Cardiac muscle cell (in vitro differentiated cells and primary cell): ENCODE measurements around the gene TTC1. TPM values are rescaled to one million over a fixed set of nuclear protein-coding genes. Genes with fewer than 3 reads are reported as not detected.

Experiments used
- DNase-seq, 2 donors: peaks; one replicate each; pipeline versions ENCODE4 v3.0.0 to v3.0.0-alpha.2; 2010 to 2017; ENCODE audit warnings: low read depth in 1 of 2, low spot score in 1 of 2
- H3K27ac ChIP-seq: fragments of 200-600 bp; sonication (generic); 2 replicates; pipeline ENCODE4 v1.5.1; 2016
- H3K27me3 ChIP-seq: fragments of 200-600 bp; sonication (generic); 2 replicates; pipeline ENCODE4 v1.6.0; 2016; ENCODE audit warnings: control low read depth
- H3K36me3 ChIP-seq: fragments of 200-600 bp; sonication (generic); 2 replicates; pipeline ENCODE4 v1.5.1; 2016; ENCODE audit warnings: control low read depth
- H3K4me1 ChIP-seq: fragments of 200-600 bp; sonication (generic); 2 replicates; pipeline ENCODE4 v1.8.1; 2017; ENCODE audit warnings: low read depth, mild to moderate bottlenecking, mixed run types
- H3K4me3 ChIP-seq: fragments of 200-600 bp; sonication (generic); 2 replicates; pipeline ENCODE4 v1.5.1; 2016; ENCODE audit warnings: mild to moderate bottlenecking
- H3K9me3 ChIP-seq: fragments of 200-600 bp; sonication (generic); 2 replicates; pipeline ENCODE4 v1.5.1; 2017; ENCODE audit warnings: low read depth, mild to moderate bottlenecking, control low read depth
- polyA plus RNA-seq: library from polyadenylated mRNA; unstranded; fragments of >200 nt; fragmentation: Nextera tagmentation; extraction: Ambion mirVana; gene quantifications from 2 replicates; pipeline ENCODE4 v1.2.1, GENCODE V29; 2016
- total RNA-seq: library from RNA; depleted of rRNA; stranded (reverse); fragments of >200 nt; gene quantifications from 2 replicates; pipeline ENCODE4 v1.2.3, GENCODE V29; 2016
- TF ChIP-seq, protein P1 (sequence below): IDR thresholded peaks from 2 replicates; pipeline ENCODE4 v1.5.1; 2012; ENCODE audit warnings: low read depth, mild to moderate bottlenecking, low read length

TTC1 gene
- total and polyA plus RNA-seq, 2 experiments from 2014 or later = 28.1 to 54.6 TPM

DNA sequence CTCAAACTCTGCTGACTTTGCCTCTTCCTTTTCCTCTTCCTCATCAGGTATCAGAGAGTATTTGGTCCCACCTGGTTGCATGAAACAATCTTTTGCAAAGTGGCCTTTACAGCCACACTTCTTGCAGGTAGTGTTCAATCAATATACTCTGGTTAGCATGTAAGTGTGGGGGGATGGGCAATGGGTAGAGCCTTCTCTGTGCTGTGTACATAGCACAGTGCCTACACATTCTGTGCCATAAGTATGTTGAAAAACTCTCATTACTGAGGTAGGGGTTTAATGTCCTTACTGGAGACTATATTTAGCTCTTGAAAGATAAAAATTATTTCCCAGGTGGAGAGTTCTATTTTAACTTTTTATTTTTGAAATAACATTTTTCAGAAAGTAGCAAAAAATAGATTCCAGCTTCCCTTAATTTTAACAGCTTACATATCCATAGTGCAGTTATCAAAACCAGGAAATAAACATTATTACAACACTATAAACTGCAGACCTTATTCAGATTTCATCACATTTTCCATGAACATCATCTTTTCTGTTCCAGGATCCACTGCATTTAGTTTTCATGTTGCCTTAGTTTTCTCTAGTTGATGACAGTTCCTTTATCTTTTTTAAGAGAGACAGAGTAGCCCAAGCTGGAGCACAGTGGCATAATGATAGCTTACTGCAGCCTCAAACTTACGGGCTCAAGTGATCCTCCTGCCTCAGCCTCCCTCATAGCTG, 15.1 kb downstream of the TTC1 start:
- Histone ChIP-seq H3K9me3 (no peaks in the 10 kb centered on the region), H3K4me1 (no peaks in the 10 kb centered on the region), H3K27me3 (no peaks in the 10 kb centered on the region), H3K4me3 (no peak overlapping the region), H3K27ac (no peak overlapping the region), H3K36me3 (no peaks in the 10 kb centered on the region)
- TF ChIP-seq, protein P1, sequence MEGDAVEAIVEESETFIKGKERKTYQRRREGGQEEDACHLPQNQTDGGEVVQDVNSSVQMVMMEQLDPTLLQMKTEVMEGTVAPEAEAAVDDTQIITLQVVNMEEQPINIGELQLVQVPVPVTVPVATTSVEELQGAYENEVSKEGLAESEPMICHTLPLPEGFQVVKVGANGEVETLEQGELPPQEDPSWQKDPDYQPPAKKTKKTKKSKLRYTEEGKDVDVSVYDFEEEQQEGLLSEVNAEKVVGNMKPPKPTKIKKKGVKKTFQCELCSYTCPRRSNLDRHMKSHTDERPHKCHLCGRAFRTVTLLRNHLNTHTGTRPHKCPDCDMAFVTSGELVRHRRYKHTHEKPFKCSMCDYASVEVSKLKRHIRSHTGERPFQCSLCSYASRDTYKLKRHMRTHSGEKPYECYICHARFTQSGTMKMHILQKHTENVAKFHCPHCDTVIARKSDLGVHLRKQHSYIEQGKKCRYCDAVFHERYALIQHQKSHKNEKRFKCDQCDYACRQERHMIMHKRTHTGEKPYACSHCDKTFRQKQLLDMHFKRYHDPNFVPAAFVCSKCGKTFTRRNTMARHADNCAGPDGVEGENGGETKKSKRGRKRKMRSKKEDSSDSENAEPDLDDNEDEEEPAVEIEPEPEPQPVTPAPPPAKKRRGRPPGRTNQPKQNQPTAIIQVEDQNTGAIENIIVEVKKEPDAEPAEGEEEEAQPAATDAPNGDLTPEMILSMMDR = no peak
- peak; percentile 1 to 52 for DNase-seq

GRCh38 chr5:160029004-160029403, 20.1 kb downstream of the TTC1 start:
- DNase-seq = no peak
- Histone ChIP-seq H3K27ac (no peak overlapping the region), H3K4me3 (no peak overlapping the region), H3K9me3 (no peaks in the 10 kb centered on the region), H3K36me3 (no peaks in the 10 kb centered on the region), H3K27me3 (no peaks in the 10 kb centered on the region), H3K4me1 (peaks cover 8% of the 10 kb centered on the region)
- TF ChIP-seq, protein P1 = no peak

GRCh38 chr5:160029540-160030139, 20.7 kb downstream of the TTC1 start:
- H3K36me3 ChIP-seq = no peaks in the 10 kb centered on the region
- DNase-seq = no peak
- no peak overlapping the region for H3K4me3 ChIP-seq
- H3K9me3 ChIP-seq = no peaks in the 10 kb centered on the region
- no peak overlapping the region for H3K27ac ChIP-seq
- H3K4me1 ChIP-seq = peaks cover 8% of the 10 kb centered on the region
- TF ChIP-seq, protein P1 = no peak
- no peaks in the 10 kb centered on the region for H3K27me3 ChIP-seq

DNA sequence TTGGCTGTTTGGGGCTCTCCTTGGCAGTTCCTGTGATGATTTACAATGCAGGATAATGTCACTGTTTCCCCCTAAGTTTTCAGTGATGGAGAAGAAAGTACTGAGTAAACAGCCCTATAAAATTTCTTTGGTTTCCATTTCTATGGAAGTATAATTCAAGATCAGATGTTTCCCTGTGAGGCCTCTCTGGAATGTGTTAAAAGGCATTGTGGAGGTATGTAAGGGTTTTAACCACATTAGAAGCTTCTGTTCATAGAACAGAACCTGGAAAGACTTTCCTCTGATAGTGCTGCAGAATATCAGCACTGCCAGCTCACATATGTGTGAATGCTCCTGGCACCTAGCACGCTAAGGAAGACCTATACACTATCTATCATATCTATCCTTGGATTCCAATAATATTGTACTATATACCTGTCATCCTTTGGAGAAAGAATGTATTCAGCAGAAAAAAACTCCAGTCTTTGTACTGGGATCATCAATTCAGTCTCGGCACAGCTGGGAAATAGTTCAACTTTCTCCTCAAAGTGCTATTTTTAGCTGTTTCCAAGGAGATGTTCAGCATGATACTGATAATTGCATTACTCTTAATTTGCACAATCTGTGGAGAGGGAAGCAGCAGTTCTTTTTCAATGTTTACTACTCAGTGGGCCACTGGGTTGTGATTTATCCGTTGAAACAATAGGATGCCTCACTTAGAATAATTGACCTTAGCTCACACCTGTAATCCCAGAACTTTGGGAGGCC, 21.9 kb downstream of the TTC1 start:
- Histone ChIP-seq H3K27ac (peak overlapping the region; percentile 69), H3K9me3 (no peaks in the 10 kb centered on the region)
- DNase-seq = peak; percentile 6 to 66

DNA sequence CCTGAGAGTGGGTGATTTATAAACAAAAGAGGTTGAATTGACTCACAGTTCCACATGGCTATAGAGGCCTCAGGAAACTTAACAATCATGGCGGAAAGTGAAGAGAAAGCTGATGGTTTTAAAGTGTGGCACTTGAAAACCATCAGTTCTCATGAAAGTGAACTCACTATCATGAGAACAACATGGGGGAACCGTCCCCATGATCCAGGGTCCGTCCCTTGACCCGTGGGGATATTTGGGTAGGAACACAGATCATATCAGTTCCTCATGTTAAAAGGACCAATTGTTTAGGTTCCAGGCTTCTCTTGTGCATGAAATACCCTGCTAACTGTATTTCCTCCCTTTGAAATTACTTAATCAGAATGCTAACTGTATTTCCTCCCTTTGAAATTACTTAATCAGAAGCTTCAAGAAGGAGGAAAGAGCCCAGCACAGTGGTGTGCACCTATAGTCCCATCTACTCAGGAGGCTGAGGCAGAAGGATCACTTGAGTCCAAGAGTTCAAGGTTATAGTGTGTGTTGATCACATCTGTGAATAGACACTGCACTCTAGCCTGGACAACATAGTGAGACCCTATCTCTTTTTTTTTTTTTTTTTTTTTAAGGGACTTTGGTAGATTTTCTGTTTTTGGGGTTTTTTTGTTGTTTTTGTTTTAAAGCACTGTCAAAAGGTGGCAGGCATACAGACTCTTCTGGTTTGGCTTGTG, 24.8 kb downstream of the TTC1 start:
- Histone ChIP-seq H3K9me3 (no peaks in the 10 kb centered on the region), H3K27me3 (no peaks in the 10 kb centered on the region), H3K36me3 (peaks cover 10% of the 10 kb centered on the region), H3K4me1 (peaks cover 8% of the 10 kb centered on the region), H3K4me3 (no peak overlapping the region), H3K27ac (no peak overlapping the region)
- TF ChIP-seq, protein P1 = no peak
- no peak for DNase-seq

More for the DNA sequence above, 21.9 kb downstream of the TTC1 start:
- TF ChIP-seq, protein P1 = no peak
- peaks cover 2% of the 10 kb centered on the region for H3K36me3 ChIP-seq
- H3K27me3 ChIP-seq = no peaks in the 10 kb centered on the region
- H3K4me3 ChIP-seq = no peak overlapping the region
- H3K4me1 ChIP-seq = peaks cover 8% of the 10 kb centered on the region
